DMS53 (cell line): ENCODE measurements around the gene HDAC8.

Experiments
- DNase-seq: peaks from one replicate; lab custom pipeline; 2025; lab: John Stamatoyannopoulos, UW

Gene HDAC8

GRCh38 chrX:72294497-72294896, 278.1 kb downstream of the HDAC8 start:
- DNase-seq = peak; percentile 23

DNA sequence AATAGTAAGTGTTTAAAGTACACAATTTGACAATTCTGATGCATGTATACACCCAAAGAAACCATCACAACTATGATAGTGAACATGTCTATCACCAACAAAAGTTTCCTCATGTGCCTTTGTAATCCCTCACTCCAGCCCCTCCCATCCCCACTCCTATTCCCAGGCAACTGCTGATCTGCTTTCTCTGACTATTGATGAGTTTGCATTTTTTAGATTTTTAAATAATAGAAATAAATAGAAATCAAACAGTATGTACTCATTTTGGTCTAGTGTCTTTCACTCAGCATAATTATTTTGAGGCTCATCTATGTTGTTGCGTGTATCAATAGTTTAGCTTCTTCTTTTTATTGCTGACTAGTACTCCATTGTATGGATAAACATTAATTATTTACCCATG, 290.3 kb downstream of the HDAC8 start:
- DNase-seq = no peak

- DNase-seq = no peak
Observed at GRCh38 chrX:72280321-72280845, 292.3 kb downstream of the HDAC8 start.
